Lower leg skin (tissue), 4 donors: ENCODE measurements around the gene PXDN. TPM values are rescaled to one million over a fixed set of nuclear protein-coding genes. Genes with fewer than 3 reads are reported as not detected.

Experiments
- DNase-seq, 2 donors: peaks; one replicate each; pipeline ENCODE4 v3.0.0-alpha.2; 2019; ENCODE audit warnings: low spot score in 2 of 2
- H3K4me3 ChIP-seq: fragments of 200-600 bp; sonication (generic); 2 replicates; pipeline ENCODE4 v1.5.1; 2017; ENCODE audit warnings: mild to moderate bottlenecking, low read depth; ENCODE audit not compliant: poor library complexity, severe bottlenecking
- POLR2A ChIP-seq, 2 donors: fragments of 450-650 bp; IDR thresholded peaks; one replicate each; pipeline ENCODE4 v1.6.1; 2016 to 2017; ENCODE audit warnings: antibody characterized with exemption in 2 of 2, mild to moderate bottlenecking in 1 of 2, moderate library complexity in 1 of 2
- WGBS, 2 donors: methylation state at CpG; one replicate each; pipeline ENCODE4 v1.1.5; 2018; 5-methylcytosine and 5-hydroxymethylcytosine counted together
- intact Hi-C: fragments of 100-400 bp; cut with DNase I; formaldehyde crosslinking; loops from one replicate; pipeline ENCODE4 v1.15.0; 2023; ENCODE audit warnings: low total_unique reads
- total RNA-seq, 4 donors: library from RNA; depleted of rRNA; stranded (reverse); fragments of >200 nt; gene quantifications; one replicate each; pipeline ENCODE4 v1.1.0, GENCODE V29; 2016
- TF ChIP-seq, protein P1 (sequence below), 3 donors: fragments of 450-650 bp; IDR thresholded peaks; one replicate each; pipeline ENCODE4 v1.5.1; 2016; ENCODE audit warnings: antibody characterized with exemption in 3 of 3, mild to moderate bottlenecking in 3 of 3, moderate library complexity in 2 of 3

The PXDN gene
- total RNA-seq, 4 donors from 2014 or later = 4.7 to 13.7 (median 7.0) TPM

DNA sequence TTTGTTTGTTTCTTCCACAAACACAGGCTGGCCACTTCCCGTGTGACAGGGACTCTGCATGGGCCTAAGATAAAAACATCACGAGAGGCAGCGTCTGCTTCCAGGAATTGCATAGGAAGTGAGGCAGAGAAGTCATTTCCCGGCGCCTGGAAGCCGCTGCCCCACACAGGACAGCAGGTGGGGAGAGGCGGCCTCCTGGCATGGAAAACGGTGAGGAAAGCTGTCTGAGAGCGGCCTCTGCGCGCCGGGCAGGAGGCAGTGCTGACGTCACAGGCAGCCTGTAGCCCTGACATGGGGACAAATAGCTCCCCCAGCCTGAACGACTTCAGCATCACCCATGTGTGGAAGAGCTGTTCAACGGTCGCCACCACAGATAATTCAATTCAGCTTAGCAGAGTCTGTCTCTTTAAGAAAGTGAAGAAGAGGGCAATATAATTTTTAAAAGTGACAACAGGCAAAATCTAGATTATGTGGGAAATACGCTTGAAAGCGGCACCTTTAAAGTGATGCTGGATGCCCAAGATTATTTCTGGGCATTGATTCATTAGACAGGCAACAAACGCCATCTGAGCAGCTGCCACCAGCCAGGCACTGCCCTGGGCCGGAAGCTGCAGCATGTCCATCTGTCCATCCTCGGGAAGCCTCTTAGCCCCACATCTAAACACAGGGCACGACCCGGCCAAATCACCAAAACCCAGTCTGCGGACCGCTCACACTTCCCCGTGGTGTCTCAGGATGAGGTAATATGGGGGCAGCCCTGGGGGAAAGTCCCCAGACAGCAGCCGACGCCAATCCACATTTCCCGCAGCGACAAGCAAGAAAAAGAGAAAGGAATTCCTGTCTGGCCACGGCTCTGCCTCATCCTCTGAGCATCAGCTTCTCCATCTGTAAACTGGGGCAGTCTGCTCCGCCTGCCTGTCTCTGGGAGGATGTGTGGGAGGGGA lies 138.9 kb downstream of the PXDN start:
- TF ChIP-seq, protein P1, sequence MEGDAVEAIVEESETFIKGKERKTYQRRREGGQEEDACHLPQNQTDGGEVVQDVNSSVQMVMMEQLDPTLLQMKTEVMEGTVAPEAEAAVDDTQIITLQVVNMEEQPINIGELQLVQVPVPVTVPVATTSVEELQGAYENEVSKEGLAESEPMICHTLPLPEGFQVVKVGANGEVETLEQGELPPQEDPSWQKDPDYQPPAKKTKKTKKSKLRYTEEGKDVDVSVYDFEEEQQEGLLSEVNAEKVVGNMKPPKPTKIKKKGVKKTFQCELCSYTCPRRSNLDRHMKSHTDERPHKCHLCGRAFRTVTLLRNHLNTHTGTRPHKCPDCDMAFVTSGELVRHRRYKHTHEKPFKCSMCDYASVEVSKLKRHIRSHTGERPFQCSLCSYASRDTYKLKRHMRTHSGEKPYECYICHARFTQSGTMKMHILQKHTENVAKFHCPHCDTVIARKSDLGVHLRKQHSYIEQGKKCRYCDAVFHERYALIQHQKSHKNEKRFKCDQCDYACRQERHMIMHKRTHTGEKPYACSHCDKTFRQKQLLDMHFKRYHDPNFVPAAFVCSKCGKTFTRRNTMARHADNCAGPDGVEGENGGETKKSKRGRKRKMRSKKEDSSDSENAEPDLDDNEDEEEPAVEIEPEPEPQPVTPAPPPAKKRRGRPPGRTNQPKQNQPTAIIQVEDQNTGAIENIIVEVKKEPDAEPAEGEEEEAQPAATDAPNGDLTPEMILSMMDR (IDR thresholded peaks at IDR 0.05) = no peak
- TF ChIP-seq POLR2A (IDR thresholded peaks at IDR 0.05) = no peak

DNA sequence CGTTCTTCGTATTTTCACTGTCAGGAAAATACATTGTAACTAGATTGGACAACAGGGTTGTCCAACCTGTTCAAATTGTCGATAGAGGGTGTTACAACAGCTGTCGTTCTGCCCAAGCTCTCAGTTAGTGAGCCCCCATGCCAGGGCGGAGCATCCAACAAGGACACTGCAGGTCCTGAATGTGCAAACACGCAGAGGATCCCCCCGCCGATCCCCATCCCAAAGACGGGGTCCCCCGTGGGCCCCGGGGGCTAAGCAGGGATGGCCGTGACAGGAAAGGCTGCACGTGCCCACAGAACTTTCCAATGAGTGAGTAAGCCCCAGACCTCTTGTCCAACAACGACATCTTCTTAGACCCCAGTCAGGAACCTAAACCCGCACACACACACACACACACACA lies 140.8 kb downstream of the PXDN start:
- intact Hi-C loops = no loop called here

More for the DNA sequence above, 138.9 kb downstream of the PXDN start:
- intact Hi-C loops = no loop called here
- H3K4me3 ChIP-seq = no peak overlapping the region
- 17 to 26% methylated on average over 30 to 32 of the region's 32 CpGs for WGBS, 2 donors
- DNase-seq = peak in 1 of 2 donors; percentile 86

DNA sequence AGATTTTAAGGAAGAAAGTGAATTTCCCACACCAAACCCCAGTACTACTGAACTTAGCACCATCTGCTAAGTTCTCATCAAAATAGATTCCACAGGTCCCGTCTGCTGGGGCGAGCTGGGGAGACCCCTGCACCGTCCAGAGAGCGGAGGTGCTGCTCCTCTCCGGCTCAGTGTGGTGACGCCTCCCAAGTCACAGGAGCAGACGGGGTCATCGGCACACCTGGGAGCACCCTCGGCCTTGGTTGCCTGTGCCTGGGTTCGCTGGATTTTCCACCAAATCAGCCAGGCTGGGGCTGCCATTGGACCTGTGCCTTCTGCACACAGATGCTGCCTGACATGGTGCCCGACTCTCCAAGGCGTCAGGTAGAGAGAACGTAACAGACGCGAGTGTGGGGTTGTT lies 141.3 kb downstream of the PXDN start:
- no peak overlapping the region for H3K4me3 ChIP-seq
- intact Hi-C loops = no loop called here
- 93 to 95% methylated on average over 15 of the region's 15 CpGs for WGBS, 2 donors
- TF ChIP-seq, protein P1 (IDR thresholded peaks at IDR 0.05) = no peak
- no peak for TF ChIP-seq POLR2A (IDR thresholded peaks at IDR 0.05)
- no peak for DNase-seq

More for the DNA sequence above, 140.8 kb downstream of the PXDN start:
- peak in 1 of 2 donors; percentile 66 for DNase-seq
- TF ChIP-seq POLR2A (IDR thresholded peaks at IDR 0.05) = no peak
- TF ChIP-seq, protein P1 (IDR thresholded peaks at IDR 0.05) = no peak
- 93% methylated on average over 15 of the region's 15 CpGs for WGBS, 2 donors
- H3K4me3 ChIP-seq = no peak overlapping the region

DNA sequence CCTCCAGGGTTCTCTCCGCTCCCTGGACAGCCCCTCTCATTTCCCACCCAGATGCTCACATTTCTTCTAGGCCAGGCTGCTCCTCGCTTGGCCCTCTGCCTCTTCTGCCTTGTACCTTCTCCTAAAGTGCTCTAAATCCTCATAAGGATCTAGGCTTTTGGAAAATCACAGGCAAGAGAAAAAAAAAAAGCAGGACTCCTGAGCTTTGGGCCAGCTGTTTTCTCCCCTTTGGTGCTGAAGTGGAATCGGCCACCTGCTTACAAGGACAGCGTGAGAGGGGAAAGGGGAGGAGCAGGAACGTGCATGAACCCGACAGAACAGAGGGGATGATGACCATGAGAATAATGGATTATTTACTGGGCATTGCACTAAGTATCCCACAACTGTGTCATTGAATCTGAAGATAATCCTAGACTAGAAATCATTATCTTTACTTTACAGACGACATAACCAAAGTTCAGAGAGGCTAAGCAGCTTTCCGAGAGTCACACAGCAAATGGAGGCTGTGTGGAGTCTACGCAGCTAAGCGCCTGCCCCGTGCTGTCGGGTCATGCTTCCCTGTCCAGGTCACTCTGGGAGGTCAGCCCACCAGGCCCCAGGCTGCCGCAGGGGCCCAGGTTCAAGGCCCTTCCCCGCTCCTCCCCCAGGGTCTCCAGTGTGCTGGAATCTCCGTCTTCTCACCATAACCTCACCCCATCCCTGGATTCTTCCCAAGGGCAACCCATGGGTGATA lies 141.9 kb downstream of the PXDN start:
- H3K4me3 ChIP-seq = no peak overlapping the region
- no peak for DNase-seq
- intact Hi-C loops = no loop called here
- 90 to 91% methylated on average over 15 of the region's 15 CpGs for WGBS, 2 donors
- no peak for TF ChIP-seq POLR2A (IDR thresholded peaks at IDR 0.05)
- TF ChIP-seq, protein P1 (IDR thresholded peaks at IDR 0.05) = no peak

DNA sequence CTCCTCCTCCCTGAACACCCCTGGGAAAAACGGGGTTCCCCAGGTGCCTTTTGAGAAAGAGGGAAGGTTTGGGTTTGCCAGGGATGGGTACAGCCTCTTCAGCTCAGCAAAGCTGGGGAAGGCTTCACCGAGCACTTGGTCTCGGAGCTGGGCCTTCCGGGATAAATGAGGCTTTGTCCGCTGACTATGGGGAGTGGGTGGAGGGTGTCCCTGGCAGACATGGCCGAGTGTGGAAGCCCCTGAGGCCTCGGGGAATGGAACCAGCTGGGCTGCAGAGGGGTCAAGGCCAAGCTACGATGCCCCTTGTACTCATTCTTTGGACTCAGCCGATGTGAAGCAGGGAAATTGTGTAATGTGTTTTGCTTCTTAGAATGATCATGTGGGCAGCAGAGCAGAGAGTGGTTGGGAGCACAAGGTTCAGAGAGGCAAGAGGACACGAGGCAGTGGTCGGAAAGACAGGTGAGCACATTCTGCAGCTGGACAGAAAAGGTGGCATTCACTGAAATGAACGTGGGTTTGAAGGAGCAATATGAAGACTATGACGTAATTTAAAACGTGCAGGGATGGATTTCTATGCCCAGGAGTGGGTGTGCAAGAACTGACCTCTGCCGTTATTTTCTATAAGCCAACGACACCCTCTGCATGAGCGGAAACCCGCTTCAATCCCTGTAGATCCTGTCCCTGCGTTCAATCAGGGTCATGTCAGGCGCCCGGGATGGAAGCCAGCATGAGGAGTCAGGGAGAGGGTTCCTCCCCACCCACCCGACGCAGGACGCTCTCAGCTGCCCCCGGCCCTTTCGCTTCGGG lies 142.6 kb downstream of the PXDN start:
- H3K4me3 ChIP-seq = no peak overlapping the region
- intact Hi-C loops = no loop called here
- 72 to 82% methylated on average over 27 of the region's 27 CpGs for WGBS, 2 donors
- TF ChIP-seq POLR2A (IDR thresholded peaks at IDR 0.05) = no peak
- TF ChIP-seq, protein P1 (IDR thresholded peaks at IDR 0.05) = no peak
- DNase-seq = peak in 1 of 2 donors; percentile 68
